GM21515 (cell line): ENCODE results near the gene CDK10.

Experiments
- ATAC-seq: cut with Tn5 transposase; IDR thresholded peaks from one replicate; pipeline ENCODE4 v1.9.1; 2021; ENCODE audit not compliant: unreplicated experiment

CDK10 gene

DNA sequence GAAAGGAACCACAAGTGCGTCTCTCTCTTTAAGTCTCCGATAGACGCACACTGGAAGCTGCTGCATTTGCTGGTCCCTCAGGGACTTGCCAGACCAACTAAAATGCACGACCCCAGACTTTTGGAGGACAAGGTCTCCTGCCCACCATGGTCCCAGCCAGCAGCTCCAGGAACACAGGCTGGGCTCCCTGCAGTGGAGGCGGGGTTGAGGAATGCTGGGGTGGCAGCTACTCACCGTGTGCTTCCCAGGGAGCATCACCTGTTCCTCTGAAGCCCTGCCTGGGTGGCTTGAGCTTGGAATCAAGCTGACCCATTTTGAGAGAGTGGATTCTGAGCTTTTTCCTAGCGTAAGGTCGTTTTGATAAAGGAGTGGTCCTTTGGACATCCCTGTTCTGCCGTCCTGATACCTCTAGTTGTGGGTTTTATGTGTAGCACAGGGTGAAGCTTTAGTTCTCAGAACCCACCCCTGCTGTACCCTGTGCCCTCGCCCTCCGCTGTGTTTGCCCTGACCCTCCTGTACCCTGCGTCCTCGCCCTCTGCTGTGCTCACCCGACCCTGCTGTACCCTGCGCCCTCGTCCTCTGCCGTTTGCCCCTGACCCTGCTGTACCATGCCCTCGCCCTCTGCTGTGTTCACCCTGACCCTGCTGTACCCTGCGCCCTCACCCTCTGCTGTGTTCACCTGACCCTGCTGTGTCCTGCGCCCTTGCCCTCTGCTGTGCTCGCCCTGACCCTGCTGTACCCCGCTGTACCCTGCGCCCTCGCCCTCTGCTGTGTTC lies 45.8 kb downstream of the CDK10 start:
- ATAC-seq: no peak

DNA sequence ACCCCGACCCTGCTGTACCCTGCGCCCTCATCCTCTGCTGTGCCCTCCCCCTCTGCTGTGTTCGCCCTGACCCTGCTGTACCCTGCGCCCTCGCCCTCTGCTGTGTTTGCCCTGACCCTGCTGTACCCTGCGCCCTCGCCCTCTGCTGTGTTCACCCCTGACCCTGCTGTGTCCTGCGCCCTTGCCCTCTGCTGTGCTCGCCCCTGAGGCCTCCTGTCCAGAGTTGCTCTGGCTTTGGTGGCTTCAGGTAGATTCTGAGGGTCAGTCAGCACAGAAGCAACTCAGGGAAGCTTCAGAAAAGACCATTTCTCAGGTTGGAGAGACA lies 46.4 kb downstream of the CDK10 start:
- no peak for ATAC-seq

DNA sequence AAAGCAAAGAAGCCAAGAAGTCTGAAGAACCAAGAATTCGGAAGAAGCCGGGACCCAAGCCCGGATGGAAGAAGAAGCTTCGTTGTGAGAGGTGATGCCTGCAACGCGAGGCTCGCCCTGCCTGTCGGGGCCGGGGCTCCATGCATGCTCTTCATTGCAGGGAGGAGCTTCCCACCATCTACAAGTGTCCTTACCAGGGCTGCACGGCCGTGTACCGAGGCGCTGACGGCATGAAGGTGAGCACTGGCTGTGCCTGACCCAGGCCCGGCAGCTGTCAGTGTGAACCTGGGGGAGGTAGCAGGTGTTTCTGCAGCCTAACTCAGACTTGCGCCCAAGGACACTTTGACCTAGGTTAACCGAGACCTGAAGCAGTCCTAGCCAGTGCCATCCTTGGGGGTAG lies 46.8 kb downstream of the CDK10 start:
- no peak for ATAC-seq

DNA sequence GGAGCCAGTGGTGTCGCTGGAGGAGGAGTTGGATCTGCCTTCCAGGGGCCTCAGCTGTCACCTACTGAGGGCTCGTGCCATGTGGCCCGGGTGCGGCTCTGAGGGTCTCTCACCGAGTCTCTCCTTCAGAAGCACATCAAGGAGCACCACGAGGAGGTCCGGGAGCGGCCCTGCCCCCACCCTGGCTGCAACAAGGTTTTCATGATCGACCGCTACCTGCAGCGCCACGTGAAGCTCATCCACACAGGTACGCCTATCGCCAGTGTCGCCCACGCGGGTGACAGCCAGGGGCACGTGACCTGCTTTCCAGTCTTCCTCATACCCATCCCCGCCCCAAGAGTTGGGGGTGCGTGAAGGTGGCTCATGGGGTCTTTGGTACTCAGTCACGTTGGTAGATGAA lies 47.3 kb downstream of the CDK10 start:
- no peak for ATAC-seq

DNA sequence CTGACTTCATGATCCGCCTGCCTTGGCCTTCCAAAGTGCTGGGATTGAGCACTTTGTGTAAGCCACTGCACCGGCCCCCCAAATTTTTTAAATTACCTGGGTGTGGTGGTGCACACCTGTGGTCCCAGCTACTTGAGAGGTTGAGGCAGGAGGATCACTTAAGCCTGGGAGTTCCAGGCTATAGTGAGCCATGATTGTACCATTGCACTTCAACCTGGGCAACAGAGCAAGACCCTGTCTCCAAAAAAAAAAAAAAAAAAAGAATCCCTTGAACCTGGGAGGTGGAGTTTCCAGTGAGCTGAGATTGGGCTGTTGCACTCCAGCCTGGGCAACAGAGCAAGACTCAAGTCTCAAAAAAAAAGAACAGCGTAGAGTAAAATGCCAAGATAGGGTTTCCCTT lies 50.1 kb downstream of the CDK10 start:
- no peak for ATAC-seq

DNA sequence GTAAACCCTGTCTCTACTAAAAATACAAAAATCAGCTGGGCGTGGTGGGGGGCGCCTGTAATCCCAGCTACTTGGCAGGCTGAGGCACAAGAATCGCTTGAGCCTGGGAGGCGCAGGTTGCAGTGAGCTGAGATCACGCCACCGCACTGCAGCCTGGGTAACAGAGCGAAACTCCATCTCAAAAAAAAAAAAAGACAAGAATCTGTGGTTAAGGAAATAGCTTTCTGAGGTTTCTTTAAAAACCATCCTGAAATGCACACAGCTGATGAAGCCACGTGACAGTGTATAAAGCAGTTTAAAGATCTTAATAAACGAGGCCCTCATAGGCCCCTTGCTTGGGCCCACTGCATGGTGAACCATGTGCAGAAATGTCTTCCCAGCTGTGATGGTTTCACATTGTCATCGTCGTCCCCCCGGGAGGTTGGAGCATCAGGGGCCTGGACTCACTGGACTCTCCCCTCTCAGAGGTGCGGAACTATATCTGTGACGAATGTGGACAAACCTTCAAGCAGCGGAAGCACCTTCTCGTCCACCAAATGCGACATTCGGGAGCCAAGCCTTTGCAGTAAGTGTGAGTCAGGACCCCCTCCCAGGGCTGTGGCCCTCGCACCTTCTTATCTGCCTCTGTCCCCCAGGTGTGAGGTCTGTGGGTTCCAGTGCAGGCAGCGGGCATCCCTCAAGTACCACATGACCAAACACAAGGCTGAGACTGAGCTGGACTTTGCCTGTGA lies 51.0 kb downstream of the CDK10 start:
- no peak for ATAC-seq

DNA sequence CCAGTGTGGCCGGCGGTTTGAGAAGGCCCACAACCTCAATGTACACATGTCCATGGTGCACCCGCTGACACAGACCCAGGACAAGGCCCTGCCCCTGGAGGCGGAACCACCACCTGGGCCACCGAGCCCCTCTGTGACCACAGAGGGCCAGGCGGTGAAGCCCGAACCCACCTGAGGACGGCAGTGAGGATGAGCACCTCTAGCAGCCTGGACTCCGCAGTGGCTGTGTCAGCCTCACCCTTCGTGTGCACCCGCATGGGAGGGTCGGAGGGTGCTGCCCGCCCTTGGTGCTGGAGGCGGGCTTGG lies 51.5 kb downstream of the CDK10 start:
- ATAC-seq: no peak

DNA sequence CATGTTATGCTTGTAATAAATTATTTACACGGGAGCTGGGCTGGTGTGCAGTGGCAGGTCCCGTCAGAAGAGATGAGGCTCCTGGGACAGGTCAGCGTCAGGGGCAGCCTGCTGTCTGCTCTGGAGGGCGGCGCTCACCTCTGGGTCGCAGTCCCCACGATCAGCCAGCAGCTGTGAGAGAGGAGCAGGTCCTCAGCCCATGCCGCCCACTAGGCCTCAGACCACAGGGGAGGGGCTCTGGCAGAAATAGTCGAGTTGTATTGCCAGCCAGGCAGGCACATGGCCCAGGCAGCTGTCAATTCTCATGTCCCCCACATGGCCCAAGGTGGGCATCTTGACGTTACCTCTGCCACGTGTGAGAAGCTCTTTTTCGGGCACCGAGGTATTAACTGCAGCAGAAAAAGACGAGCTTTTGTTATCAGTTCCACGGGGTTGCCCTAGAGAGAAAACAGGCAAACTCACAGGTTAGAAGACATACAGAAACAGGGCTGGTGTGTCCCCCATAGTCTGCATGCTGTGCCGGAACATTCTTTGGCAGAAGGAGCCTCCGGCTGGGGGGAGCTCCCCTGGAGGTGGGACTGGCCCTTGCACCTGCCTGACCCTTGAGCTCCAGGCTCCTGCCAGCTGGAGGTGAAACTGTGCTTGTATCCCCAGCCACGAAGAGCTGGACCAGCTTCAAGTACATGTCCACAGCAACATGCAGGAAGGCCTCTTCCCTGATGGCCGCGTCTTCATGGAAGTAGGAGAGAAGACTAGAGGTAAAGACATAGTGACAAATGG lies 52.2 kb downstream of the CDK10 start:
- no peak for ATAC-seq

DNA sequence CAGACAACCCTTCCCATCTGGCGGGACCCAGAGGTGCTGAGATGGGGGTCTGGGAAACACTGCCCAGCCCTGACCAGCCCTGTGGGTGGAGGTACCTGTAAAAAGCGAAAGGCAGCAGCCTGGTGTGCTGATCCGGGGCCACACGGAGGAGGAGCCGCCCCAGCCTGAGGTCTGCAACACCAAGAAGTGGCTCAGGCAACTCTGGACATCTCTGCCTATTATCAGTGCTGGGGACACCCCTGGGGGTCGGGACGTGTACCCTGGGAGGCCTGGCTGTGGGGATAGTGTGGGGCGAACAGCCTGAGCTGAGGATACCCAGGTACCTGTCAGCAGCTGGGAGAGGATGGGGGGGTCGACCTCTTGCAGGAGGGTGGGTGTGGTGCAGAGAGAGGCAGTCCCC lies 52.9 kb downstream of the CDK10 start:
- no peak for ATAC-seq

DNA sequence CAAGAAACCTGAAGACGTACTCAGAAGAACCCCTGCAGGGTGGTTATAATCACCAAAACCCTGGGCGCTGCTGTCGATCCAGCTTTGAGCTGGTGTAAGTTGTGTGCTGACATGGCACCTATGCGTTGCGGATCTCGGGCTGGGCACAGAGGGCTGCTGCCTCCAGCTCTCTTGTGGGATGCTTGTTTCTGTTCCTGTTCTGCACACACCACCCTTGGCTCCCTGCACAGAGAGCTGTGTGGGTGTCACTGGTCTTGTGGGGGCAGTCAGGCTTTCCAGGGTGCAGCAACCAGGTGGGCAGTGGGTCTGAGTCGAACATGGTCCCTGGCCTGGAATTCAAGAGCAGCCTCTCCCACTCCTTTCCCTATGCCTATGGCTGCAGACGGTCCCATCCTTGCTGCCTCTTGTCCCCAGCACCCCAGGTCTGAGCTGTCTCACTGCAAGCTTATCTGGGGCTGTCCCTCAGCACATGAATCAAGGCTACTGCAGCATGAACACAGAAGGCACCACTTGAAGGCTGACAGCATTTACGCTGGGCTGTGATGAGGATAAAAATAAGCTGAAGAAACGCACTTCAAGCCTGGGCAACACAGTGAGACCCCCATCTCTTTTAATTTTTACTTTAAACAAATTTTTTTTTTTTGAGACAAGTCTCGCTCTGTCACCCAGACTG lies 55.0 kb downstream of the CDK10 start:
- ATAC-seq: no peak

DNA sequence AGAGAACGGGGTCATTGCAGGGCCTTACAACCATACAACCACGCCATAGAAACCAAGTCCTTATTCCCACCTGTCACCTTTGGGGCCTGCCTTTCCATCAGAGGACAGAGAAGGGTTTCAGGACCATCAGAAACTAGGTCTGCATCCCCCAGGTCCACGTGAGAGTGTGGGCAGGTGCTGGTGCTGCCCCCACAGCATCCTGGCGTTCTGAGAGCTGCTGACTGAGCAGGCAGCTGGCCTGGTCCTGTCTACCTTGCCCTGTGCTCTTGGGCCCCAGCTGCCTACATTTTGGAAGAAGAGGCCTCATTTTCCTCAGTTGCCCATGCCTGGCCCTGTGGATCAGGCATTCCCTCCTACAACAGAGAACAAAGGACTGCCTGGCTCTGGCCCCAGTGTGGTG lies 56.5 kb downstream of the CDK10 start:
- ATAC-seq: no peak

DNA sequence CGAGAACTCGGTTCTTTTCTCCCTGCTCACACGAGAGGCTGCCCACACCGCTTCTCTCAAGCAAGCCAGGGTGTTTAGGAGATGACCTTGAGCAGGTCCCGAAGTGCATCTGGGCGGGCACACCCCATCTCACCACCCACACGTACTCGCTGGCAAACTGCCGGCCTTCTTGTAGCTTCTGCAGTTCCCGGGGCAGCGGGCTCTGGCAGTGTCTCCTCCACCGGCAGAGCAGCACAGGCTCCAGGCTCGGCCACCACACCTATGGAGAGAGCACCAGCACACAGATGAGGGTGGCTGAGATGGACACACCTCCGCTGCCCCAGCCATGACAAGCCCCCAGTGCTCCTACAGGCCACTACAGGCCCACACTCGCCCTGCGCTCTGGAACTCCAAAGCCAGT lies 58.3 kb downstream of the CDK10 start:
- no peak for ATAC-seq
